ENCODE measurements around the gene GLRX.
"Not testable (repeated sequence)": the region's sequence is repeated elsewhere in the genome, so short reads cannot be mapped to it uniquely, and the experiment has no call there.

The GLRX gene

DNA sequence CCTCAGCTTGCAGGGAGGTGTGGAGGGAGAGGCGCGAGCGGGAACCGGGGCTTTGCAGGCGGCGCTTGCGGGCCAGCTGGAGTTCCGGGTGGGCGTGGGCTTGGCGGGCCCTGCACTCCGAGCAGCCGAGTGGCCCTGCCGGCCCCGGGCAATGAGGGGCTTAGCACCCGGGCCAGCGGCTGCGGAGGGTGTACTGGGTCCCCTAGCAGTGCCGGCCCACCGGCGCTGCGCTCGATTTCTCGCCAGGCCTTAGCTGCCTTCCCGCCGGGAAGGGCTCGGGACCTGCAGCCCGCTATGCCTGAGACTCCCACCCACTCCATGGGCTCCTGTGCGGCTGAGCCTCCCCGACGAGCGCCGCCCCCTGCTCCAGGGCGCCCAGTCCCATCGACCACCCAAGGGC lies 28.6 kb upstream of the GLRX start:
- H3K23ac ChIP-seq (ENCODE audit: low read length in 2 of 2); H3K14ac ChIP-seq (ENCODE audit: low read length in 2 of 2); H3K9ac ChIP-seq (ENCODE audit: low read length); H4K91ac ChIP-seq (ENCODE audit: low read length); H3K4ac ChIP-seq (ENCODE audit: low read depth in 1 of 2, low read length in 2 of 2); H3K9me3 ChIP-seq (ENCODE audit: control insufficient read depth, low read length); H3K4me3 ChIP-seq (ENCODE audit: insufficient read depth in 1 of 2, low read depth in 1 of 2, low read length in 2 of 2); H2AK5ac ChIP-seq (ENCODE audit: low read length, severe bottlenecking); H3K79me1 ChIP-seq (replicated peaks; ENCODE audit: low read length, poor library complexity, severe bottlenecking); DNase-seq; H3K36me3 ChIP-seq (ENCODE audit: control insufficient read depth in 1 of 2, insufficient read depth in 2 of 2, low read depth in 1 of 2, low read length in 2 of 2); H2BK15ac ChIP-seq (ENCODE audit: low read depth, poor library complexity, severe bottlenecking); H4K8ac ChIP-seq (ENCODE audit: low read length); H3K18ac ChIP-seq (ENCODE audit: low read depth in 1 of 2, low read length in 2 of 2); H3K27me3 ChIP-seq (ENCODE audit: control insufficient read depth in 1 of 2, insufficient read depth in 1 of 2, low read length in 2 of 2); H3K4me1 ChIP-seq (ENCODE audit: control insufficient read depth, insufficient read depth, low read depth, low read length); H2BK5ac ChIP-seq (ENCODE audit: low read depth, low read length, poor library complexity, severe bottlenecking); H2BK120ac ChIP-seq (ENCODE audit: low read depth, low read length); H3K4me2 ChIP-seq (ENCODE audit: low read length, poor library complexity, severe bottlenecking); H2BK12ac ChIP-seq (ENCODE audit: low read length in 2 of 2); H3K27ac ChIP-seq (ENCODE audit: low read length, poor library complexity, severe bottlenecking); H2AFZ ChIP-seq (ENCODE audit: low read depth, low read length): not testable (repeated sequence)
- WGBS: 98% methylated on average over 24 of the region's 34 CpGs

DNA sequence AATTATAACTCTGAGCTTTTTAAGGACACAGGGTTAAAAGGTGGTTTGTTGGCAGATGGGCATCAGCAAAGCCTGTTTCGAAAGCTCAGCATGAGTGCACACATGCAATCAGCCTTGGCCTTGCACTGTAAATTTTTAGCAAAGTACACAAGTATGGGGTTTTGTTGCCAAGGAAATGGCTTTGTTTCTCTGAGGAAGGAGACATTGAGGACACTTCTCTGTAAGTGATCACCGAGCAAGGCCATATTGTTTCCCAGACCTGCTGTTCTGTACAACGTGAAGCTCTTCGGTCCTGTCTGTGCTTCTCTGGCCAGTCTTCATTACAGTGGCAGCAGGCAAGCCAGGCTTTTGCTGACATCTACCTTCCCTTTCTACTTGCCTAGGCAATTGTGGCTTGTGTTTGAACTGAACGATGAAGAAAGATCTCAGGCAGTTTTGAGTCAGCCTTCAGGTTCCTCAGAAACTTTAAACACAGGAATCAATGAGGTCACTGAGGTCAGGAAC lies 27.9 kb upstream of the GLRX start:
- H3K79me1 ChIP-seq (replicated peaks; ENCODE audit: low read length, poor library complexity, severe bottlenecking): no peaks in the 10 kb centered on the region
- no peak overlapping the region for H2BK5ac ChIP-seq (ENCODE audit: low read depth, low read length, poor library complexity, severe bottlenecking)
- peak; percentile 51 for DNase-seq
- no peak overlapping the region for H3K23ac ChIP-seq (ENCODE audit: low read length in 2 of 2)
- no peak overlapping the region for H3K4ac ChIP-seq (ENCODE audit: low read depth in 1 of 2, low read length in 2 of 2)
- no peaks in the 10 kb centered on the region for H3K9me3 ChIP-seq (ENCODE audit: control insufficient read depth, low read length)
- H4K8ac ChIP-seq (ENCODE audit: low read length): no peak overlapping the region
- no peak overlapping the region for H3K4me3 ChIP-seq (ENCODE audit: insufficient read depth in 1 of 2, low read depth in 1 of 2, low read length in 2 of 2)
- H3K27me3 ChIP-seq (ENCODE audit: control insufficient read depth in 1 of 2, insufficient read depth in 1 of 2, low read length in 2 of 2): no peaks in the 10 kb centered on the region
- peak overlapping the region; percentile 1 for H2AFZ ChIP-seq (ENCODE audit: low read depth, low read length)
- H3K18ac ChIP-seq (ENCODE audit: low read depth in 1 of 2, low read length in 2 of 2): peak overlapping the region in 1 of 2 experiments; percentile 77
- no peak overlapping the region for H3K27ac ChIP-seq (ENCODE audit: low read length, poor library complexity, severe bottlenecking)
- H3K4me1 ChIP-seq (ENCODE audit: control insufficient read depth, insufficient read depth, low read depth, low read length): peaks cover 4% of the 10 kb centered on the region
- no peak overlapping the region for H3K4me2 ChIP-seq (ENCODE audit: low read length, poor library complexity, severe bottlenecking)
- H3K14ac ChIP-seq (ENCODE audit: low read length in 2 of 2): no peak overlapping the region
- no peaks in the 10 kb centered on the region for H3K36me3 ChIP-seq (ENCODE audit: control insufficient read depth in 1 of 2, insufficient read depth in 2 of 2, low read depth in 1 of 2, low read length in 2 of 2)
- H2BK12ac ChIP-seq (ENCODE audit: low read length in 2 of 2): peak overlapping the region; percentile 2 to 12
- peak overlapping the region; percentile 78 for H2AK5ac ChIP-seq (ENCODE audit: low read length, severe bottlenecking)
- H2BK15ac ChIP-seq (ENCODE audit: low read depth, poor library complexity, severe bottlenecking): no peak overlapping the region
- H3K9ac ChIP-seq (ENCODE audit: low read length): no peak overlapping the region
- 96% methylated on average over 5 of the region's 5 CpGs for WGBS
- H2BK120ac ChIP-seq (ENCODE audit: low read depth, low read length): no peak overlapping the region
- H4K91ac ChIP-seq (ENCODE audit: low read length): no peak overlapping the region

DNA sequence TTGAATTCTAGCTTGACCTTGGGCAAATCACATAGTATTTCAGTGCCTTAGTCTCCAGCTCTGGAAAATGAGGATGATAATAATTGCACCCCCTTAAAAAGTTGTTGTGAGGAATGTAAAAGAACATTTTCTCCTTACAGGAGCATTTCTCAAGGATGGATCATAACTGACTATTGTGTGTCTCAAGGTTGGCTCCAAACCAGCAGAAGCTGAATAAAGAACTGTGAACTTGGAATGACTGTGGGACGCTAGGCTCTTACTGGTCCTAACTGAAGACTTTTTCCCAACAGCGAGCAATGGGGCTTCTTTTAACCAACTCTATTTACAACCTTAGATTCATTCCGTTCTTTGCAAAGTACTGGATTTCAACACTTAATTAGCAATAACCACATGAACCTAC lies 26.2 kb upstream of the GLRX start:
- no peak overlapping the region for H3K27ac ChIP-seq (ENCODE audit: low read length, poor library complexity, severe bottlenecking)
- peak overlapping the region; percentile 45 for H3K9ac ChIP-seq (ENCODE audit: low read length)
- H2AK5ac ChIP-seq (ENCODE audit: low read length, severe bottlenecking): no peak overlapping the region
- no peak overlapping the region for H3K4me2 ChIP-seq (ENCODE audit: low read length, poor library complexity, severe bottlenecking)
- no peak overlapping the region for H3K4me3 ChIP-seq (ENCODE audit: insufficient read depth in 1 of 2, low read depth in 1 of 2, low read length in 2 of 2)
- H2BK12ac ChIP-seq (ENCODE audit: low read length in 2 of 2): no peak overlapping the region
- H3K14ac ChIP-seq (ENCODE audit: low read length in 2 of 2): no peak overlapping the region
- no peak overlapping the region for H2AFZ ChIP-seq (ENCODE audit: low read depth, low read length)
- H3K27me3 ChIP-seq (ENCODE audit: control insufficient read depth in 1 of 2, insufficient read depth in 1 of 2, low read length in 2 of 2): no peaks in the 10 kb centered on the region
- no peaks in the 10 kb centered on the region for H3K9me3 ChIP-seq (ENCODE audit: control insufficient read depth, low read length)
- no peak for DNase-seq
- no peak overlapping the region for H4K91ac ChIP-seq (ENCODE audit: low read length)
- H2BK15ac ChIP-seq (ENCODE audit: low read depth, poor library complexity, severe bottlenecking): no peak overlapping the region
- H3K79me1 ChIP-seq (replicated peaks; ENCODE audit: low read length, poor library complexity, severe bottlenecking): no peaks in the 10 kb centered on the region
- no peak overlapping the region for H4K8ac ChIP-seq (ENCODE audit: low read length)
- H3K4ac ChIP-seq (ENCODE audit: low read depth in 1 of 2, low read length in 2 of 2): no peak overlapping the region
- peaks cover 4% of the 10 kb centered on the region for H3K4me1 ChIP-seq (ENCODE audit: control insufficient read depth, insufficient read depth, low read depth, low read length)
- no peak overlapping the region for H2BK5ac ChIP-seq (ENCODE audit: low read depth, low read length, poor library complexity, severe bottlenecking)
- WGBS: 95% methylated on average over 3 of the region's 3 CpGs
- no peaks in the 10 kb centered on the region for H3K36me3 ChIP-seq (ENCODE audit: control insufficient read depth in 1 of 2, insufficient read depth in 2 of 2, low read depth in 1 of 2, low read length in 2 of 2)
- H3K23ac ChIP-seq (ENCODE audit: low read length in 2 of 2): no peak overlapping the region
- H2BK120ac ChIP-seq (ENCODE audit: low read depth, low read length): no peak overlapping the region
- H3K18ac ChIP-seq (ENCODE audit: low read depth in 1 of 2, low read length in 2 of 2): no peak overlapping the region

DNA sequence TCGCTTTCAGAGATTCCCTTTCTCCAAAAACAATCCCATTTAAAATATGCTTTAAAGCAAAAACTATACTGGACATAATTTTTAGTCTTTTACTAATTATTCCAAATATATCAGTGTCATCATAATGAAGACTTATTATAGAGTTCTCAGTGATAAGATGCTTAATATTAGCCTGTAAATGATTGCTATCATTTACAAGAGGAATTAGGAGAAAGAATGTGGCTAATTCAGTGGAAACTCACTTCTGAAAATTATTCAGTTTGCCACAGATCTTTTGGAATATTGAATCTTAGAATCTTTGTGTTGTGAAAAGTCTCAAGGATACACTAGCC lies 24.7 kb upstream of the GLRX start:
- no peak overlapping the region for H4K8ac ChIP-seq (ENCODE audit: low read length)
- no peaks in the 10 kb centered on the region for H3K9me3 ChIP-seq (ENCODE audit: control insufficient read depth, low read length)
- no peak overlapping the region for H4K91ac ChIP-seq (ENCODE audit: low read length)
- no CpG with 5 or more reads among the region's 1 CpG for WGBS
- no peak overlapping the region for H3K4me3 ChIP-seq (ENCODE audit: insufficient read depth in 1 of 2, low read depth in 1 of 2, low read length in 2 of 2)
- peak overlapping the region; percentile 26 for H3K9ac ChIP-seq (ENCODE audit: low read length)
- no peak overlapping the region for H2BK12ac ChIP-seq (ENCODE audit: low read length in 2 of 2)
- H3K4ac ChIP-seq (ENCODE audit: low read depth in 1 of 2, low read length in 2 of 2): no peak overlapping the region
- no peak overlapping the region for H2AK5ac ChIP-seq (ENCODE audit: low read length, severe bottlenecking)
- no peaks in the 10 kb centered on the region for H3K27me3 ChIP-seq (ENCODE audit: control insufficient read depth in 1 of 2, insufficient read depth in 1 of 2, low read length in 2 of 2)
- H2BK15ac ChIP-seq (ENCODE audit: low read depth, poor library complexity, severe bottlenecking): no peak overlapping the region
- H3K27ac ChIP-seq (ENCODE audit: low read length, poor library complexity, severe bottlenecking): no peak overlapping the region
- H3K14ac ChIP-seq (ENCODE audit: low read length in 2 of 2): no peak overlapping the region
- no peaks in the 10 kb centered on the region for H3K79me1 ChIP-seq (replicated peaks; ENCODE audit: low read length, poor library complexity, severe bottlenecking)
- H2AFZ ChIP-seq (ENCODE audit: low read depth, low read length): no peak overlapping the region
- H2BK120ac ChIP-seq (ENCODE audit: low read depth, low read length): no peak overlapping the region
- no peak overlapping the region for H3K23ac ChIP-seq (ENCODE audit: low read length in 2 of 2)
- H3K36me3 ChIP-seq (ENCODE audit: control insufficient read depth in 1 of 2, insufficient read depth in 2 of 2, low read depth in 1 of 2, low read length in 2 of 2): no peaks in the 10 kb centered on the region
- H2BK5ac ChIP-seq (ENCODE audit: low read depth, low read length, poor library complexity, severe bottlenecking): no peak overlapping the region
- no peak for DNase-seq
- H3K4me2 ChIP-seq (ENCODE audit: low read length, poor library complexity, severe bottlenecking): no peak overlapping the region
- H3K4me1 ChIP-seq (ENCODE audit: control insufficient read depth, insufficient read depth, low read depth, low read length): peaks cover 9% of the 10 kb centered on the region
- no peak overlapping the region for H3K18ac ChIP-seq (ENCODE audit: low read depth in 1 of 2, low read length in 2 of 2)

Measured in mesenchymal stem cell (in vitro differentiated cells and primary cell).